ES-I3 (cell line): ENCODE results near the gene CNTN5.

Experiments
- H3K36me3 ChIP-seq: 2 replicates; pipeline ENCODE4 v1.6.1; 2013; ENCODE audit warnings: mild to moderate bottlenecking, low read length, control low read depth, moderate library complexity; ENCODE audit not compliant: insufficient read depth
- H3K4me1 ChIP-seq: 2 replicates; pipeline ENCODE4 v1.6.1; 2013; ENCODE audit warnings: mild to moderate bottlenecking, control low read depth, low read length; ENCODE audit not compliant: insufficient read depth
- H3K9ac ChIP-seq: 2 replicates; pipeline ENCODE4 v1.6.1; 2013; ENCODE audit warnings: low read depth, mild to moderate bottlenecking, low read length, moderate library complexity
- H3K9me3 ChIP-seq: 2 replicates; pipeline ENCODE4 v1.6.1; 2013; ENCODE audit warnings: mild to moderate bottlenecking, low read length, moderate library complexity; ENCODE audit not compliant: control insufficient read depth, insufficient read depth

CNTN5 gene

GRCh38 chr11:100011697-100012096 lies 990.9 kb downstream of the CNTN5 start:
- Histone ChIP-seq H3K9me3 (no peaks in the 10 kb centered on the region; the same call in 1 of the 2 replicates), H3K36me3 (no peaks in the 10 kb centered on the region), H3K4me1 (no peaks in the 10 kb centered on the region), H3K9ac (no peak overlapping the region)

GRCh38 chr11:100013011-100013410 lies 992.3 kb downstream of the CNTN5 start:
- Histone ChIP-seq H3K9me3 (no peaks in the 10 kb centered on the region), H3K36me3 (no peaks in the 10 kb centered on the region), H3K9ac (no peak overlapping the region)

GRCh38 chr11:100031973-100032372 lies 1011.2 kb downstream of the CNTN5 start:
- H3K36me3 ChIP-seq = no peaks in the 10 kb centered on the region
- no peak overlapping the region for H3K9ac ChIP-seq
- H3K4me1 ChIP-seq = no peaks in the 10 kb centered on the region
- no peaks in the 10 kb centered on the region for H3K9me3 ChIP-seq

More at GRCh38 chr11:100013011-100013410, 992.3 kb downstream of the CNTN5 start:
- no peaks in the 10 kb centered on the region for H3K4me1 ChIP-seq

- H3K4me1 ChIP-seq = no peaks in the 10 kb centered on the region
- H3K9me3 ChIP-seq = no peaks in the 10 kb centered on the region
- no peaks in the 10 kb centered on the region for H3K36me3 ChIP-seq
- H3K9ac ChIP-seq = no peak overlapping the region
Observed at GRCh38 chr11:100061006-100061405, 1040.3 kb downstream of the CNTN5 start.

- Histone ChIP-seq H3K4me1 (no peaks in the 10 kb centered on the region; the same call in 1 of the 2 replicates), H3K9ac (no peak overlapping the region), H3K9me3 (no peaks in the 10 kb centered on the region), H3K36me3 (no peaks in the 10 kb centered on the region)
Observed at GRCh38 chr11:100066399-100066798, 1045.7 kb downstream of the CNTN5 start.

GRCh38 chr11:100068116-100068515 lies 1047.4 kb downstream of the CNTN5 start:
- peaks cover 4% of the 10 kb centered on the region; the same call in 1 of the 2 replicates for H3K4me1 ChIP-seq
- no peaks in the 10 kb centered on the region for H3K36me3 ChIP-seq
- H3K9me3 ChIP-seq = no peaks in the 10 kb centered on the region

GRCh38 chr11:100072131-100072530 lies 1051.4 kb downstream of the CNTN5 start:
- Histone ChIP-seq H3K36me3 (no peaks in the 10 kb centered on the region), H3K4me1 (peaks cover 4% of the 10 kb centered on the region; the same call in 1 of the 2 replicates), H3K9me3 (no peaks in the 10 kb centered on the region), H3K9ac (no peak overlapping the region)

More at GRCh38 chr11:100068116-100068515, 1047.4 kb downstream of the CNTN5 start:
- H3K9ac ChIP-seq = no peak overlapping the region

- H3K4me1 ChIP-seq = no peaks in the 10 kb centered on the region
- H3K36me3 ChIP-seq = no peaks in the 10 kb centered on the region
- H3K9me3 ChIP-seq = no peaks in the 10 kb centered on the region
- no peak overlapping the region for H3K9ac ChIP-seq
Observed at GRCh38 chr11:100080381-100080780, 1059.6 kb downstream of the CNTN5 start.

- H3K9ac ChIP-seq = no peak overlapping the region
- no peaks in the 10 kb centered on the region for H3K9me3 ChIP-seq
- no peaks in the 10 kb centered on the region for H3K4me1 ChIP-seq
- no peaks in the 10 kb centered on the region for H3K36me3 ChIP-seq
Observed at GRCh38 chr11:100080821-100081220, 1060.1 kb downstream of the CNTN5 start.

GRCh38 chr11:100093698-100094097 lies 1072.9 kb downstream of the CNTN5 start:
- H3K4me1 ChIP-seq = no peaks in the 10 kb centered on the region
- no peaks in the 10 kb centered on the region for H3K9me3 ChIP-seq
- H3K36me3 ChIP-seq = no peaks in the 10 kb centered on the region
- no peak overlapping the region for H3K9ac ChIP-seq

- Histone ChIP-seq H3K9ac (no peak overlapping the region), H3K9me3 (no peaks in the 10 kb centered on the region), H3K4me1 (no peaks in the 10 kb centered on the region), H3K36me3 (no peaks in the 10 kb centered on the region)
Observed at GRCh38 chr11:100094121-100094865, 1073.5 kb downstream of the CNTN5 start.

- Histone ChIP-seq H3K9me3 (no peaks in the 10 kb centered on the region), H3K9ac (no peak overlapping the region), H3K4me1 (no peaks in the 10 kb centered on the region), H3K36me3 (no peaks in the 10 kb centered on the region)
Observed at GRCh38 chr11:100095809-100096208, 1075.1 kb downstream of the CNTN5 start.

- Histone ChIP-seq H3K9ac (no peak overlapping the region), H3K36me3 (no peaks in the 10 kb centered on the region), H3K9me3 (no peaks in the 10 kb centered on the region; the same call in 1 of the 2 replicates), H3K4me1 (no peaks in the 10 kb centered on the region)
Observed at GRCh38 chr11:100098560-100098959, 1077.8 kb downstream of the CNTN5 start.

GRCh38 chr11:100105255-100105981 lies 1084.7 kb downstream of the CNTN5 start:
- H3K9me3 ChIP-seq = no peaks in the 10 kb centered on the region; the same call in 1 of the 2 replicates
- peaks cover 15% of the 10 kb centered on the region for H3K4me1 ChIP-seq
- H3K36me3 ChIP-seq = no peaks in the 10 kb centered on the region
- H3K9ac ChIP-seq = no peak overlapping the region

- Histone ChIP-seq H3K4me1 (peaks cover 15% of the 10 kb centered on the region), H3K36me3 (no peaks in the 10 kb centered on the region), H3K9me3 (no peaks in the 10 kb centered on the region; the same call in 1 of the 2 replicates), H3K9ac (no peak overlapping the region)
Observed at GRCh38 chr11:100105982-100106358, 1085.2 kb downstream of the CNTN5 start.
